KMS-11 (cell line): ENCODE measurements around the gene ACTA2.

Source experiments
- H2AFZ ChIP-seq: fragments of 200-600 bp; sonication (generic); 2 replicates; pipeline ENCODE4 v1.6.1; 2016; ENCODE audit warnings: antibody characterized with exemption, mixed run types, low read depth
- H3K27ac ChIP-seq: fragments of 200-600 bp; sonication (generic); 2 replicates; pipeline ENCODE4 v1.6.1; 2016; ENCODE audit warnings: mild to moderate bottlenecking, mixed run types
- H3K27me3 ChIP-seq: fragments of 200-600 bp; sonication (generic); 2 replicates; pipeline ENCODE4 v1.6.1; 2017; ENCODE audit warnings: mild to moderate bottlenecking, low read depth, mixed run types, moderate library complexity; ENCODE audit not compliant: insufficient read depth
- H3K36me3 ChIP-seq: fragments of 200-600 bp; sonication (generic); 2 replicates; pipeline ENCODE4 v1.6.1; 2017; ENCODE audit warnings: mild to moderate bottlenecking, mixed run types; ENCODE audit not compliant: insufficient read depth
- H3K4me1 ChIP-seq: fragments of 200-600 bp; sonication (generic); 2 replicates; pipeline ENCODE4 v1.6.1; 2016; ENCODE audit warnings: mild to moderate bottlenecking, low read depth, mixed run types; ENCODE audit not compliant: poor library complexity, severe bottlenecking
- H3K4me2 ChIP-seq: fragments of 200-600 bp; sonication (generic); 2 replicates; pipeline ENCODE4 v1.7.0; 2016; ENCODE audit warnings: mild to moderate bottlenecking, mixed run types
- H3K4me3 ChIP-seq: fragments of 200-600 bp; sonication (generic); IDR thresholded peaks from 2 replicates; pipeline ENCODE4 v1.6.1; 2017; ENCODE audit warnings: low read depth, low read length, mixed read lengths; ENCODE audit not compliant: insufficient read depth
- H3K79me2 ChIP-seq: fragments of 200-600 bp; sonication (generic); 2 replicates; pipeline ENCODE4 v1.6.1; 2016; ENCODE audit warnings: low read depth, mixed run types; ENCODE audit not compliant: insufficient read depth
- H3K9ac ChIP-seq: fragments of 200-600 bp; sonication (generic); 2 replicates; pipeline ENCODE4 v1.6.1; 2016; ENCODE audit warnings: mild to moderate bottlenecking, mixed run types
- H4K20me1 ChIP-seq: fragments of 200-600 bp; sonication (generic); 2 replicates; pipeline ENCODE4 v1.6.1; 2016; ENCODE audit warnings: mild to moderate bottlenecking, mixed run types; ENCODE audit not compliant: insufficient read depth
- CTCF ChIP-seq: fragments of 200-600 bp; sonication (generic); conservative IDR thresholded peaks from 2 replicates; pipeline ENCODE4 v1.6.1; 2017; ENCODE audit warnings: low read depth, mild to moderate bottlenecking, antibody characterized with exemption, low read length, moderate library complexity, mixed read lengths

ACTA2 gene

GRCh38 chr10:88915781-88916180, 36.8 kb downstream of the ACTA2 start:
- Histone ChIP-seq H2AFZ (no peak overlapping the region), H3K9ac (no peak overlapping the region), H3K36me3 (no peaks in the 10 kb centered on the region), H3K27ac (no peak overlapping the region), H3K4me2 (no peak overlapping the region), H3K27me3 (no peaks in the 10 kb centered on the region), H3K4me3 (no peak overlapping the region), H3K4me1 (no peaks in the 10 kb centered on the region), H4K20me1 (no peaks in the 10 kb centered on the region), H3K79me2 (no peaks in the 10 kb centered on the region)
- TF ChIP-seq CTCF, result no peak

- no peaks in the 10 kb centered on the region for H3K27me3 ChIP-seq
- no peak overlapping the region for H3K4me2 ChIP-seq
- H3K9ac ChIP-seq, result no peak overlapping the region
- H3K4me1 ChIP-seq, result no peaks in the 10 kb centered on the region
- H3K4me3 ChIP-seq, result no peak overlapping the region
- no peak overlapping the region for H3K27ac ChIP-seq
- no peaks in the 10 kb centered on the region for H3K79me2 ChIP-seq
- no peak overlapping the region for H2AFZ ChIP-seq
- no peak for TF ChIP-seq CTCF
- H4K20me1 ChIP-seq, result no peaks in the 10 kb centered on the region
- H3K36me3 ChIP-seq, result no peaks in the 10 kb centered on the region
Observed at GRCh38 chr10:88913788-88914187, 38.8 kb downstream of the ACTA2 start.

DNA sequence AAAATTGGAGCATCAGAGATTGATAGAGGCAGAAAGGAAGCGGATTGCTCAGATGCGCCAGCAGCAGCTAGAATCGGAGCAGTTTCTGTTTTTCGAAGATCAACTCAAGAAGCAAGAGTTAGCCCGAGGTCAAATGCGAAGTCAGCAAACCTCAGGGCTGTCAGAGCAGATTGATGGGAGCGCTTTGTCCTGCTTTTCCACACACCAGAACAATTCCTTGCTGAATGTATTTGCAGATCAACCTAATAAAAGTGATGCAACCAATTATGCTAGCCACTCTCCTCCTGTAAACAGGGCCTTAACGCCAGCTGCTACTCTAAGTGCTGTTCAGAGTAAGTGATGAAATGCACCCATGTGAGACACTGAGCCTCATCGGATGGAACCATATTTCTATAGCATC, 39.4 kb downstream of the ACTA2 start:
- Histone ChIP-seq H3K4me3 (no peak overlapping the region), H3K79me2 (no peaks in the 10 kb centered on the region), H3K27ac (no peak overlapping the region), H3K36me3 (no peaks in the 10 kb centered on the region), H3K4me1 (no peaks in the 10 kb centered on the region), H3K4me2 (no peak overlapping the region), H4K20me1 (no peaks in the 10 kb centered on the region), H3K9ac (no peak overlapping the region), H3K27me3 (no peaks in the 10 kb centered on the region), H2AFZ (no peak overlapping the region)
- TF ChIP-seq CTCF, result no peak

DNA sequence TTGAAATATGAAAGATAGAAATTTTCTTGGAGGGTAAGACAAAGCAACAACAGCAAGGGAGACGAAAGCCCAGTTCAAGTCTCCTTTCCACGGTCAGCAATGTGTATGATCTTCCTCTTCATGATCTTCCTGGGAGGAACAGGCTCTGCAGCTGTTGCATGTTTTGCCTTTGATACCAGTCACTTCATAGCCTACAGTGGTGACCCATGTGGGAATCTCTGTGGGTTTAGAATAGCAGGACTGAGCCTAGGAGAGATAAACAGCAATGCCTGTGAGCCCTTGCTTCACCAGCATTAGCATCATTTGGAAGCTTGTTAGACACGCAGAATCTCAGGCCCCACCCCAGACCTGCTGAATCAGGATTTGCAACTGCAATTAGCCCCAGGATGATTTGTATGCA, 40.7 kb downstream of the ACTA2 start:
- no peaks in the 10 kb centered on the region for H3K79me2 ChIP-seq
- no peak overlapping the region for H3K9ac ChIP-seq
- H4K20me1 ChIP-seq, result no peaks in the 10 kb centered on the region
- no peak overlapping the region for H3K4me2 ChIP-seq
- no peak for TF ChIP-seq CTCF
- H3K4me3 ChIP-seq, result no peak overlapping the region
- H3K27me3 ChIP-seq, result no peaks in the 10 kb centered on the region
- no peaks in the 10 kb centered on the region for H3K4me1 ChIP-seq
- H3K27ac ChIP-seq, result no peak overlapping the region
- H3K36me3 ChIP-seq, result no peaks in the 10 kb centered on the region
- no peak overlapping the region for H2AFZ ChIP-seq

GRCh38 chr10:88911116-88911515, 41.5 kb downstream of the ACTA2 start:
- Histone ChIP-seq H2AFZ (no peak overlapping the region), H3K27ac (no peak overlapping the region), H3K9ac (no peak overlapping the region), H3K79me2 (no peaks in the 10 kb centered on the region), H3K27me3 (no peaks in the 10 kb centered on the region), H3K4me1 (no peaks in the 10 kb centered on the region), H4K20me1 (no peaks in the 10 kb centered on the region), H3K4me3 (no peak overlapping the region), H3K36me3 (no peaks in the 10 kb centered on the region), H3K4me2 (no peak overlapping the region)
- no peak for TF ChIP-seq CTCF
